B cell (primary cell): Measurements from ENCODE around the gene IDH3A. TPM values are rescaled to one million over a fixed set of nuclear protein-coding genes. Genes with fewer than 3 reads are reported as not detected.

Experiments used
- ATAC-seq: fragments of 200-7000 bp; cut with Tn5 transposase; one replicate; pipeline ENCODE4 v1.10.0; 2021; ENCODE audit warnings: low read depth, mild to moderate bottlenecking, moderate number of reproducible peaks, moderate library complexity
- CTCF ChIA-PET: fragments of 350-600 bp; sonication (Branson Sonifier 250); formaldehyde crosslinking; loops from one replicate; lab custom pipeline; 2021; ENCODE audit warnings: antibody characterized with exemption, inconsistent platforms; lab: Charles Lee
- POLR2A ChIA-PET: fragments of 350-600 bp; sonication (Branson Sonifier 250); formaldehyde crosslinking; loops from one replicate; lab custom pipeline; 2021; ENCODE audit warnings: antibody characterized with exemption; lab: Charles Lee
- DNase-seq: peaks from one replicate; pipeline ENCODE4 v3.0.0; 2013
- H2AFZ ChIP-seq: 2 replicates; pipeline ENCODE4 v1.6.1; 2012; ENCODE audit warnings: mild to moderate bottlenecking, low read depth, low read length; ENCODE audit not compliant: insufficient read depth, poor library complexity, severe bottlenecking
- H3K27ac ChIP-seq, 2 donors: 1 replicate in 1 of 2; 2 replicates in 1 of 2; pipeline ENCODE4 v1.5.1; 2012 to 2013; ENCODE audit warnings: low read length in 2 of 2, mild to moderate bottlenecking in 2 of 2, moderate library complexity in 1 of 2
- H3K27me3 ChIP-seq, 4 experiments: fragments of 200-600 bp in 1 of 4; sonication (generic) in 1 of 4; replicated peaks in 1 of 4; 1 replicate in 2 of 4; 2 replicates in 2 of 4; pipeline versions ENCODE4 v1.6.1 to v1.7.0; 2013 to 2016; ENCODE audit warnings: low read length in 3 of 4, mild to moderate bottlenecking in 2 of 4, mixed read lengths in 1 of 4, moderate library complexity in 1 of 4; ENCODE audit not compliant: insufficient read depth in 4 of 4, control insufficient read depth in 3 of 4; ENCODE audit errors: control extremely low read depth in 1 of 4
- H3K36me3 ChIP-seq, 2 experiments: replicated peaks in 1 of 2; 1 replicate in 1 of 2; 2 replicates in 1 of 2; pipeline versions ENCODE4 v1.6.1 to v1.7.1; 2013; ENCODE audit warnings: low read length in 1 of 2; ENCODE audit not compliant: insufficient read depth in 2 of 2, control insufficient read depth in 1 of 2; ENCODE audit errors: control extremely low read depth in 1 of 2, extremely low read depth in 1 of 2
- H3K4me1 ChIP-seq, 2 donors: fragments of 200-600 bp in 1 of 2; sonication (generic) in 1 of 2; 1 replicate in 1 of 2; 2 replicates in 1 of 2; pipeline versions ENCODE4 v1.5.1 to v1.6.1; 2013 to 2017; ENCODE audit warnings: low read length in 2 of 2; ENCODE audit not compliant: control insufficient read depth in 2 of 2, insufficient read depth in 2 of 2
- H3K4me2 ChIP-seq: replicated peaks from 2 replicates; pipeline ENCODE3; 2012; ENCODE audit warnings: mild to moderate bottlenecking, low read depth, low read length; ENCODE audit not compliant: poor library complexity, severe bottlenecking
- H3K4me3 ChIP-seq, 5 experiments: fragments of 200-600 bp in 1 of 5; sonication (generic) in 1 of 5; 1 replicate in 3 of 5; 2 replicates in 2 of 5; pipeline versions ENCODE4 v1.5.1 to v1.7.0; 2011 to 2016; ENCODE audit warnings: low read length in 4 of 5, mild to moderate bottlenecking in 4 of 5, low read depth in 2 of 5, control low read depth in 1 of 5, moderate library complexity in 1 of 5; ENCODE audit not compliant: insufficient read depth in 1 of 5; ENCODE audit errors: control extremely low read depth in 1 of 5, extremely low read depth in 1 of 5
- H3K79me2 ChIP-seq: fragments of 200-600 bp; sonication (generic); one replicate; pipeline ENCODE4 v1.6.0; 2016; ENCODE audit warnings: low read length; ENCODE audit not compliant: control insufficient read depth, insufficient read depth
- H3K9ac ChIP-seq: fragments of 200-600 bp; sonication (generic); 2 replicates; pipeline ENCODE4 v1.6.1; 2017; ENCODE audit warnings: mild to moderate bottlenecking, low read length, moderate library complexity
- H3K9me3 ChIP-seq, 3 donors: one replicate each; pipeline versions ENCODE4 v1.6.1 to v1.7.1; 2013; ENCODE audit warnings: low read length in 2 of 3; ENCODE audit not compliant: control insufficient read depth in 2 of 3, insufficient read depth in 1 of 3; ENCODE audit errors: control extremely low read depth in 1 of 3
- H4K20me1 ChIP-seq: 2 replicates; pipeline ENCODE4 v1.6.0; 2012; ENCODE audit warnings: mild to moderate bottlenecking, low read length; ENCODE audit not compliant: insufficient read depth, control insufficient read depth, poor library complexity, severe bottlenecking
- H3K27ac Mint-ChIP-seq: one replicate; pipeline ENCODE4 v1.8.0; 2021; ENCODE audit warnings: mixed read lengths
- H3K27me3 Mint-ChIP-seq: one replicate; pipeline ENCODE4 v1.8.0; 2021; ENCODE audit warnings: mixed read lengths
- H3K4me1 Mint-ChIP-seq: one replicate; pipeline ENCODE4 v1.8.0; 2021; ENCODE audit warnings: mixed read lengths
- H3K4me3 Mint-ChIP-seq: one replicate; pipeline ENCODE4 v1.8.0; 2021; ENCODE audit warnings: mixed read lengths
- H3K9me3 Mint-ChIP-seq: one replicate; pipeline ENCODE4 v1.8.0; 2022; ENCODE audit warnings: mixed read lengths; ENCODE audit not compliant: insufficient read depth
- EZH2 ChIP-seq: IDR thresholded peaks from 2 replicates; pipeline ENCODE4 v1.6.1; 2012; ENCODE audit warnings: borderline replicate concordance, low read depth, mild to moderate bottlenecking, moderate library complexity, low read length; ENCODE audit not compliant: insufficient read depth, poor library complexity, severe bottlenecking
- WGBS: methylation state at CpG from one replicate; pipeline ENCODE4 v1.1.5; 2013; ENCODE audit warnings: missing lambda C conversion rate; ENCODE audit not compliant: insufficient coverage; 5-methylcytosine and 5-hydroxymethylcytosine counted together
- intact Hi-C: fragments of 100-400 bp; cut with micrococcal nuclease; formaldehyde crosslinking; loops from one replicate; pipeline ENCODE4 v1.10.0; 2022
- polyA plus RNA-seq: library from polyadenylated mRNA; depleted of rRNA; stranded (reverse); fragments of >200 nt; gene quantifications from 2 replicates; pipeline ENCODE4 v1.2.3, GENCODE V29; 2012
- total RNA-seq, 2 donors: library from RNA; stranded (reverse); fragments of 120-200 nt in 1 of 2; gene quantifications; 1 replicate in 1 of 2; 2 replicates in 1 of 2; pipeline versions ENCODE4 v1.2.3 to v1.2.4, GENCODE V29; 2013 to 2022
- TF ChIP-seq, protein P1 (sequence below): fragments of 200-600 bp; IDR thresholded peaks from one replicate; pipeline ENCODE4 v1.8.0; 2022; ENCODE audit warnings: antibody characterized with exemption, mild to moderate bottlenecking

Gene IDH3A
- total and polyA plus RNA-seq, 2 donors (not counting 1 experiment from before 2014, with no cell fraction given), result 39.7 to 71.7 TPM

DNA sequence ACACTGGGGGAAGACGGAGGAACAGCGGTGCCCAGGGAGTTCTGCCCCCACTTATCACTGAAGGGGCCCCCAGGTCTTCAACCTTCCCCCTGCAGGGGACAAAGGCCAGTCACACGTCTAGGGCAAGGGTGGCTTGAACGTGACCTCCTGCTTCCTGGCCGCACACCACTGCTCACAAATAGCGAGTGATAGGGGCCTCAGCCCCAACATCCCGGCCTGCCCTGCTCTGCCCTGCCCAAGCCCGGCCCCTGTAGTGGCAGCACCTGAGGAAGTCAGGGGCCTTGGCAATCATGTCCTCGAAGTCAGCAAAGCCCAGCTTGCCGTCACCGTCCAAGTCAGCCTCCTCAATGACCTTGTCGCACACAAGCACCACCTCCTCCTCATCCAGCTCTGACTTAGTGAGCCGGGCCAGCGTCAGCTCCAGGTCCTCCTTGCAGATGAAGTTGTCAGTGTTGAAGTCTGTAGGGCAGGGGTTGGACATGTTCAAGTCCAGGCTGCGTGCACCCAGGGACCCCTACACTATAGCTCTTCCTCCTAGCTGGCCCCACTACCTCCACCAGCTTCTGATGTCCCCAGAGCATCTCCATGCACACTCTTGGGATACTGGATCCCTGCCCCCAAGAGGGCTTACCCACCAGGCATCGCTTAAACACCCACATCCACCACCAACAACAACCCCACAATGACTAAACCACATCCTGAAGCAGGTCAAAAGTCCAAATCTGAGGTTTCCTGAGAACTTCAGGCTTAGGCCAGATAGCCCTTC is 43.5 kb upstream of the IDH3A start:
- peaks cover 0 to 3% (median 0%) of the 10 kb centered on the region in 3 donors for H3K9me3 ChIP-seq

DNA sequence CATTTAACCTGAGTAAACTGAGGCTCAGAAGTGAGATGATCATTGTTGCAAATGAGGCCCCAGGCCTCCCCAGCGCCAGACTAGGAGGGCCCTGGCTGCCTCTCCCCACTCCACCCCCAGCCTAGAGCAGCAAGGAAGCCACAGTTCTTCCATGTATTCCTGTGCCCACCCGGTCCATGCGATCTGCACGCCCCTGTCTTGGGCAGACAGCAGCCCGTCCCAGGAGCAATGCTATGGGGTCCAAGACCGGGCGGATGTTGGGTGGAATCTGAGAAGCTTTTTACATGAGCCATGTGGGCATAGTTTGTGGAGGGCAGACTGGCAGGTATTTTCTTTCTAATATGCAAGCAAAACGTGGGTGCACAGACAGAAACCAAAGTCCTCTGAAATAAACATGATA is 41.7 kb upstream of the IDH3A start:
- intact Hi-C loops, result no loop called here
- Histone ChIP-seq H3K9ac (no peak overlapping the region), H3K27ac (no peak overlapping the region), H3K9me3 (peaks cover 0 to 3% (median 0%) of the 10 kb centered on the region in 3 donors), H3K4me1 (peaks cover 0 to 4% of the 10 kb centered on the region in 2 donors), H2AFZ (no peak overlapping the region), H3K4me2 (no peak overlapping the region), H3K4me3 (no peak overlapping the region), H3K79me2 (no peaks in the 10 kb centered on the region), H3K27me3 (no peaks in the 10 kb centered on the region), H3K36me3 (no peaks in the 10 kb centered on the region), H4K20me1 (no peaks in the 10 kb centered on the region)
- 100% methylated on average over 7 of the region's 8 CpGs for WGBS
- Mint-ChIP-seq H3K9me3 (no peaks in the 10 kb centered on the region), H3K27ac (no peak overlapping the region), H3K27me3 (no peaks in the 10 kb centered on the region), H3K4me3 (no peak overlapping the region), H3K4me1 (no peaks in the 10 kb centered on the region)
- TF ChIP-seq, protein P1, sequence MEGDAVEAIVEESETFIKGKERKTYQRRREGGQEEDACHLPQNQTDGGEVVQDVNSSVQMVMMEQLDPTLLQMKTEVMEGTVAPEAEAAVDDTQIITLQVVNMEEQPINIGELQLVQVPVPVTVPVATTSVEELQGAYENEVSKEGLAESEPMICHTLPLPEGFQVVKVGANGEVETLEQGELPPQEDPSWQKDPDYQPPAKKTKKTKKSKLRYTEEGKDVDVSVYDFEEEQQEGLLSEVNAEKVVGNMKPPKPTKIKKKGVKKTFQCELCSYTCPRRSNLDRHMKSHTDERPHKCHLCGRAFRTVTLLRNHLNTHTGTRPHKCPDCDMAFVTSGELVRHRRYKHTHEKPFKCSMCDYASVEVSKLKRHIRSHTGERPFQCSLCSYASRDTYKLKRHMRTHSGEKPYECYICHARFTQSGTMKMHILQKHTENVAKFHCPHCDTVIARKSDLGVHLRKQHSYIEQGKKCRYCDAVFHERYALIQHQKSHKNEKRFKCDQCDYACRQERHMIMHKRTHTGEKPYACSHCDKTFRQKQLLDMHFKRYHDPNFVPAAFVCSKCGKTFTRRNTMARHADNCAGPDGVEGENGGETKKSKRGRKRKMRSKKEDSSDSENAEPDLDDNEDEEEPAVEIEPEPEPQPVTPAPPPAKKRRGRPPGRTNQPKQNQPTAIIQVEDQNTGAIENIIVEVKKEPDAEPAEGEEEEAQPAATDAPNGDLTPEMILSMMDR, result no peak
- TF ChIP-seq EZH2, result no peak
- DNase-seq (no peak), ATAC-seq (no peak)
- ChIA-PET POLR2A (interaction anchor here (0.7 kb wide), 1 partner anchor 108 kb away, joined by 5 read pairs; no protein-coding TSS in a partner anchor), CTCF (interaction anchor here (0.9 to 12.6 kb wide), 28 partner anchors 10 to 150 kb away, joined by 3 to 394 read pairs (median 12); no protein-coding TSS in a partner anchor)

More for the DNA sequence above, 43.5 kb upstream of the IDH3A start:
- Mint-ChIP-seq H3K27me3 (no peaks in the 10 kb centered on the region), H3K4me3 (no peak overlapping the region), H3K4me1 (no peaks in the 10 kb centered on the region), H3K27ac (no peak overlapping the region), H3K9me3 (no peaks in the 10 kb centered on the region)
- POLR2A ChIA-PET, result no interaction called here
- Histone ChIP-seq H3K79me2 (no peaks in the 10 kb centered on the region), H2AFZ (no peak overlapping the region), H3K4me3 (no peak overlapping the region), H3K27me3 (no peaks in the 10 kb centered on the region), H3K4me1 (peaks cover 0 to 4% of the 10 kb centered on the region in 2 donors), H3K36me3 (no peaks in the 10 kb centered on the region), H3K4me2 (no peak overlapping the region), H4K20me1 (no peaks in the 10 kb centered on the region), H3K9ac (no peak overlapping the region), H3K27ac (no peak overlapping the region)
- no peak for ATAC-seq
- 85% methylated on average over 13 of the region's 16 CpGs for WGBS
- no peak for DNase-seq
- CTCF ChIA-PET, result interaction anchor here (0.8 to 9.4 kb wide), 8 partner anchors 13 to 149 kb away, joined by 3 to 164 read pairs (median 8); partner anchors contain the start of gene SH2D7
- intact Hi-C loops, result no loop called here
- no peak for TF ChIP-seq EZH2
- TF ChIP-seq, protein P1, result no peak
